K562 treated with DMSO at 1 percent for 48 hours (cell line): ENCODE data around the gene LDHAL6A. TPM values are rescaled to one million over a fixed set of nuclear protein-coding genes. Genes with fewer than 3 reads are reported as not detected.

Source experiments
- total RNA-seq: library from RNA; unstranded; fragments of 300-600 nt; gene quantifications from 2 replicates; pipeline ENCODE4 v1.2.3, GENCODE V29; 2022; ENCODE audit warnings: low replicate concordance; ENCODE audit errors: extremely low read depth

The LDHAL6A gene
- not detected in 2 replicates for total RNA-seq

GRCh38 chr11:18455686-18456372, at the start of gene LDHAL6A:
Gene LDHAL6A (plus strand): TSS chr11:18455856. CDS start chr11:18456681, 825 bp downstream.

GRCh38 chr11:18526521-18527296, 71.1 kb downstream of the LDHAL6A start, which contains the start of gene TSG101:
Gene TSG101 (minus strand): TSS chr11:18526942. CDS start chr11:18526816, 126 bp downstream.

Other genes starting within 250 kb of the LDHAL6A start
- not detected in 2 replicates for gene SAA4, start 219.1 kb upstream of the LDHAL6A start, total RNA-seq
- gene SAA2, start 207.2 kb upstream of the LDHAL6A start, total RNA-seq = not detected in 2 replicates
- not detected in 2 replicates for gene SAA1, start 189.6 kb upstream of the LDHAL6A start, total RNA-seq
- not detected in 2 replicates for gene HPS5, start 133.7 kb upstream of the LDHAL6A start, total RNA-seq
- gene GTF2H1, start 133.3 kb upstream of the LDHAL6A start, total RNA-seq = not detected in 2 replicates
- 828 TPM in 1 of 2 replicates, not detected in the other for gene LDHA, start 61.3 kb upstream of the LDHAL6A start, total RNA-seq
- gene LDHC, start 43.5 kb upstream of the LDHAL6A start, total RNA-seq = not detected in 2 replicates
- not detected in 2 replicates for gene TSG101, start 71.1 kb downstream of the LDHAL6A start, total RNA-seq
- not detected in 2 replicates for gene UEVLD, start 132.9 kb downstream of the LDHAL6A start, total RNA-seq
- gene MISFA, start 143.9 kb downstream of the LDHAL6A start, total RNA-seq = not detected in 2 replicates
- not detected in 2 replicates for gene SPTY2D1, start 178.5 kb downstream of the LDHAL6A start, total RNA-seq
- gene TMEM86A, start 242.9 kb downstream of the LDHAL6A start, total RNA-seq = not detected in 2 replicates